Lower lobe of right lung (tissue), 2 donors: ENCODE data around the gene RRAD. TPM values are rescaled to one million over a fixed set of nuclear protein-coding genes. Genes with fewer than 3 reads are reported as not detected.

Source experiments
- ATAC-seq, 2 donors: fragments of 200-7000 bp; cut with Tn5 transposase; one replicate each; pipeline ENCODE4 v1.9.1; 2020 to 2022; ENCODE audit warnings: mild to moderate bottlenecking in 2 of 2, moderate library complexity in 2 of 2
- DNase-seq: peaks from one replicate; pipeline ENCODE4 v3.0.0-alpha.2; 2020
- H3K27ac ChIP-seq: fragments of 200-600 bp; one replicate; pipeline ENCODE4 v1.8.0; 2022
- H3K27me3 ChIP-seq: fragments of 200-600 bp; one replicate; pipeline ENCODE4 v1.8.0; 2022; ENCODE audit warnings: low read depth
- H3K36me3 ChIP-seq: fragments of 200-600 bp; one replicate; pipeline ENCODE4 v1.8.0; 2022; ENCODE audit warnings: mild to moderate bottlenecking
- H3K4me1 ChIP-seq: fragments of 200-600 bp; one replicate; pipeline ENCODE4 v1.8.0; 2022
- H3K4me3 ChIP-seq: fragments of 200-600 bp; one replicate; pipeline ENCODE4 v1.8.0; 2022; ENCODE audit warnings: mild to moderate bottlenecking
- H3K9me3 ChIP-seq: fragments of 200-600 bp; one replicate; pipeline ENCODE4 v1.8.0; 2022
- intact Hi-C: fragments of 100-400 bp; cut with DNase I; formaldehyde crosslinking; loops from one replicate; pipeline ENCODE4 v1.11.0; 2022
- total RNA-seq: library from RNA; stranded (reverse); fragmentation: NEBNext Ultra II Directional; extraction: Animal tissue kit (Norgen Biotek cat#: 25700); gene quantifications from one replicate; pipeline ENCODE4 v1.2.1, GENCODE V29; 2021
- TF ChIP-seq, protein P1 (sequence below): fragments of 200-600 bp; IDR thresholded peaks from one replicate; pipeline ENCODE4 v1.8.0; 2022; ENCODE audit warnings: antibody characterized with exemption, mild to moderate bottlenecking
- donor health status: DM: no; HTN: yes; CAD: no; lungs with severe emphysema.

The RRAD gene
- total RNA-seq, 1 donor from 2014 or later = 11.8 TPM

DNA sequence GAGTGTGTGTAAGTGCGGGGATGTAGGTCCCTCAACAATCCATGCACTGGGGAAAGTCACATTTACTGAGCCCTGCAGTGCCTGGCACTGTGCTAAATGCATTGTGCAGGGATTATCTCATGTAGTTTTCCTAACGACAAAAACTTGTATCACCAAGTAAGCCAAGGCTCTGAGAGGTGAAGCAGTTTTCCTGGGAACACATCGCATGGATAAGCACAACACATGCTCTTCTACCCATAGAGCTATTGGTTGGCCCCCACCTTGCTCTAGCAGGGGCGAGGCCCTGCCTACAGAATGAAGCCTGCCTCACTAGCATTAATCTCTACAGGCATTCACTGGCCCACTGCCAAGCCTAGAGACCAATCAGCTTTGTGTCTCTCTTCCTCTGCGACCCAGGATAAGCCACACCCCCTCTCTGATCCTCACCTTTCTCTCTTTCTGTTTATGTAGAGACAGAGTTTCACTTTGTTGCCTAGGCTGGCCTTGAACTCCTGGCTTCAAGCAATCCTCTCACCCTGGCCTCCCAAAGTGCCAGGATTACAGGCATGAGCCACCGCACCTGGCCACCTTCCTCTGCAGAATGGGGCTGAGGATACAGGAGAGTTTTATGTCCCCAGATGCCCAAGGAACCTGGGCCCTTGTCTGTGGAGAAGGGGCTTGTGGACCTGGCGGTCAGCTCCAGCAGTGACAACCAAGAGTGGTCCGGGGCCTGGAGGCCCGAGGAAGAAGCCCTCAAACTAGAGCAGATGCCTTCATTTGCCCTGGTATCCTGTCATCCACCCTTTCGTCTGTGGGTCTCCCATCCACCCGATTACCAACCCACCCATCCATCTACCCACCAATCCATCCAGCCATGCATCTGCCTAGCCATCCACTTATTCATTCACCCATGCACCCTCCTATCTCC is 19.4 kb downstream of the RRAD start:
- peaks cover 30% of the 10 kb centered on the region for H3K4me1 ChIP-seq
- no peaks in the 10 kb centered on the region for H3K27me3 ChIP-seq
- H3K9me3 ChIP-seq = no peaks in the 10 kb centered on the region
- DNase-seq = no peak
- peak overlapping the region; percentile 41 for H3K27ac ChIP-seq
- H3K36me3 ChIP-seq = no peaks in the 10 kb centered on the region
- intact Hi-C loops = no loop called here
- H3K4me3 ChIP-seq = no peak overlapping the region
- no peak for ATAC-seq
- TF ChIP-seq, protein P1, sequence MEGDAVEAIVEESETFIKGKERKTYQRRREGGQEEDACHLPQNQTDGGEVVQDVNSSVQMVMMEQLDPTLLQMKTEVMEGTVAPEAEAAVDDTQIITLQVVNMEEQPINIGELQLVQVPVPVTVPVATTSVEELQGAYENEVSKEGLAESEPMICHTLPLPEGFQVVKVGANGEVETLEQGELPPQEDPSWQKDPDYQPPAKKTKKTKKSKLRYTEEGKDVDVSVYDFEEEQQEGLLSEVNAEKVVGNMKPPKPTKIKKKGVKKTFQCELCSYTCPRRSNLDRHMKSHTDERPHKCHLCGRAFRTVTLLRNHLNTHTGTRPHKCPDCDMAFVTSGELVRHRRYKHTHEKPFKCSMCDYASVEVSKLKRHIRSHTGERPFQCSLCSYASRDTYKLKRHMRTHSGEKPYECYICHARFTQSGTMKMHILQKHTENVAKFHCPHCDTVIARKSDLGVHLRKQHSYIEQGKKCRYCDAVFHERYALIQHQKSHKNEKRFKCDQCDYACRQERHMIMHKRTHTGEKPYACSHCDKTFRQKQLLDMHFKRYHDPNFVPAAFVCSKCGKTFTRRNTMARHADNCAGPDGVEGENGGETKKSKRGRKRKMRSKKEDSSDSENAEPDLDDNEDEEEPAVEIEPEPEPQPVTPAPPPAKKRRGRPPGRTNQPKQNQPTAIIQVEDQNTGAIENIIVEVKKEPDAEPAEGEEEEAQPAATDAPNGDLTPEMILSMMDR = no peak

DNA sequence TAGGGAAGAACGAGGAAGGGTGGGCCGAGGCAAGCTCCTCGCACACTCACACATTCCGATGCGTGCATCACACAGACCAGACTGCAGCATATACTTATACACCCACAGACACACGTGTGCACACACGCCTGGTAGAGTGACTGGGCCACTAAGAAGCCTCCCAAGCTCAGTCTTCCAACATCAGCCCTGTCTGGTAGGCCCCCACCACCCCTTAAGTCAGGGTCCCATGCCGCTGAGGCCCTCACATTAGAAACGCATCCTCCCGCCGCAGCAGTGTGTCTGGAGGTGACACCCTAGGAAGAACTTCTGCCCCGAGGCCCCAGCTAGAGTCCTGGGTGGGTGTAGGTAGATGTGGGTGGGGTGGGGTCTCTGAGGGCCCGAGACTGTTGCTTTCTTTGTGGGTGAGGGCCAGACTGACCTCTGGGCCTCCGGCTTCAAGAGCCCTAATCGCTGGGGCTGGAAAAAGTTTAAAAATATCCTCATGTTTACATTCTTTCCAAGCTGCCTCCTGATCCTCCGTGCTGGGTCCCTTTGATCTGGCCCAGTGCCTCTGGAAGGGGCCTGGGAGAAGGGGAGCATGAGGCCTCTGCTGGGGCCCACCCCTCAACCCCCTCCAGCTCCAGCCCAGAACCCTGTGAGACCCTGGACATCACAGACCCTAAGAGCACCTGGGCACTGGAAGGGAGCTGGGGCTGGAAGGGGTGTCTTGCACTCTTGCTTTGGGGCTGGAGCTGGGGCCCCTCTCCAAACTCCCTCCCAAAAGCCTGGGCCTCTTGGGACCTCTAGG is 20.3 kb downstream of the RRAD start:
- no peak for DNase-seq
- Histone ChIP-seq H3K4me3 (no peak overlapping the region), H3K36me3 (no peaks in the 10 kb centered on the region), H3K27me3 (no peaks in the 10 kb centered on the region), H3K9me3 (no peaks in the 10 kb centered on the region), H3K4me1 (peaks cover 36% of the 10 kb centered on the region), H3K27ac (peak overlapping the region; percentile 41)
- intact Hi-C loops = no loop called here
- TF ChIP-seq, protein P1 = no peak
- ATAC-seq = no peak

- H3K27me3 ChIP-seq = no peaks in the 10 kb centered on the region
- H3K4me1 ChIP-seq = peaks cover 42% of the 10 kb centered on the region
- DNase-seq (no peak), ATAC-seq (no peak)
- intact Hi-C loops = no loop called here
- H3K27ac ChIP-seq = peak overlapping the region; percentile 41
- H3K9me3 ChIP-seq = no peaks in the 10 kb centered on the region
- TF ChIP-seq, protein P1 = no peak
- H3K36me3 ChIP-seq = no peaks in the 10 kb centered on the region
- no peak overlapping the region for H3K4me3 ChIP-seq
Observed at GRCh38 chr16:66904428-66904845, 20.9 kb downstream of the RRAD start.

DNA sequence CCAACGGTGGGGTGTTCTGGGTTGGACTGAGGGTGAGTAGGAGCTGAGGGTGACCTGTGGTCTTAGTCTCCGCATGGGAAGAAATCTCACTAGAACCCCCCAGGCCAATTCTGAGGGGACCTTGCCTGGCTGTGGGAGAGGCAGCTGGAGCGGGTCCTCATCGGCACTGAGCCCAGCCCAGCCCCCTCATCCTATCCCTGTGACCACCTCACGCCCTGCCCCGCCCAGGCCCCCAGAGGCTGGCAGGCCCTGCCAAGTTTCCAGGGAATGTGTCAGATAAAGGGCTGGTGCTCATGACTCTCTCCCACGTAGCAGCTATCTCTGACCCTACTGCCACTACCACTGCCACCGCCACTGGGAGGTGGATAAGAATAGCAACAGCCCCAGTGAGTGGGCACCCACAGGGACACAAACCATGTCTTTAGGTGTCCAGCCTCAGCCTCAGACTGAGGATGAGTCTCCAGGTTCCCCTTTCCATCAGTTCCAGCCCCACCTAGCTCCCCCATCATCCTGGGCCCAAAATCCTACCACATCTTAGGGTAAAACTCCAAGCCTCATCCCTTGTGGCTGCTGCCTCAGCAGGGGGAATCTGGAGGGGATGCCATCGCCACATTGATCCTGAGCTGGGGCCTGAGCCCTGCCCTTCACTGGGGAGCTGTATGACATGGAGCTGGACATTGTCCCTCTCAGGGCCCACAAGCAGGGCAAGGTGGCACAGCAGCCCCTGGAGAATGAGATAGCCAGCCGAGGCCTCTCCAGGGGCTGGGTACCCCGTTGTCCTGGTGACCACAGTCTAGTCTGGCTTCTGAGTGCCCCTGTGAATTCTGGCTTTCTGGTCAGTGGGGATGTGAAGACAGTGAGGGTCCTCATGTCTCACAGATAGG is 21.5 kb downstream of the RRAD start:
- Histone ChIP-seq H3K27ac (peak overlapping the region; percentile 41), H3K4me1 (peaks cover 49% of the 10 kb centered on the region)
- peak; percentile 7 for DNase-seq

More for the DNA sequence above, 21.5 kb downstream of the RRAD start:
- no peaks in the 10 kb centered on the region for H3K36me3 ChIP-seq
- no peaks in the 10 kb centered on the region for H3K9me3 ChIP-seq
- no peak overlapping the region for H3K4me3 ChIP-seq
- no peak for ATAC-seq
- intact Hi-C loops = no loop called here
- TF ChIP-seq, protein P1 = no peak
- no peaks in the 10 kb centered on the region for H3K27me3 ChIP-seq
